Calu3 (cell line): ENCODE measurements around the gene DIO2. TPM values are rescaled to one million over a fixed set of nuclear protein-coding genes. Genes with fewer than 3 reads are reported as not detected.

Experiments used
- BruUV-seq: library from RNA; stranded (reverse); fragments of 400-500 nt; replicated peaks from 2 replicates; lab custom pipeline; 2021; lab: Mats Ljungman, UMichigan
- CTCF ChIA-PET: fragments of 300-600 bp; sonication (Branson Sonifier 250); formaldehyde crosslinking; loops from one replicate; lab custom pipeline; 2022; ENCODE audit warnings: antibody characterized with exemption; lab: Charles Lee
- DNase-seq: peaks from one replicate; pipeline ENCODE4 v3.0.0; 2022
- H3K27ac Mint-ChIP-seq: one replicate; pipeline ENCODE4 v1.8.0; 2022; ENCODE audit warnings: mixed read lengths; ENCODE audit not compliant: unreplicated experiment
- H3K27me3 Mint-ChIP-seq: one replicate; pipeline ENCODE4 v1.8.0; 2022; ENCODE audit warnings: mixed read lengths; ENCODE audit not compliant: unreplicated experiment
- H3K36me3 Mint-ChIP-seq: one replicate; pipeline ENCODE4 v1.8.0; 2022; ENCODE audit warnings: mild to moderate bottlenecking, moderate library complexity, mixed read lengths; ENCODE audit not compliant: insufficient read depth, unreplicated experiment
- H3K4me1 Mint-ChIP-seq: one replicate; pipeline ENCODE4 v1.8.0; 2022; ENCODE audit warnings: mild to moderate bottlenecking, low read depth, mixed read lengths; ENCODE audit not compliant: unreplicated experiment
- H3K4me3 Mint-ChIP-seq: one replicate; pipeline ENCODE4 v1.8.0; 2022; ENCODE audit warnings: mild to moderate bottlenecking, low read depth, moderate library complexity, mixed read lengths; ENCODE audit not compliant: unreplicated experiment
- H3K9me3 Mint-ChIP-seq: one replicate; pipeline ENCODE4 v1.8.0; 2022; ENCODE audit warnings: low read depth, mixed read lengths; ENCODE audit not compliant: unreplicated experiment
- intact Hi-C: fragments of 100-400 bp; cut with micrococcal nuclease; formaldehyde crosslinking; loops from one replicate; pipeline ENCODE4 v1.10.0; 2022; ENCODE audit not compliant: unreplicated experiment
- total RNA-seq: library from RNA; stranded (reverse); gene quantifications from 2 replicates; pipeline ENCODE4 v1.2.3, GENCODE V29; 2022
- TF ChIP-seq, protein P1 (sequence below): fragments of 200-600 bp; IDR thresholded peaks from one replicate; pipeline ENCODE4 v1.8.0; 2022; ENCODE audit warnings: antibody characterized with exemption; ENCODE audit not compliant: unreplicated experiment

The DIO2 gene
- total RNA-seq, 1 experiment from 2014 or later: 0.38 TPM

DNA sequence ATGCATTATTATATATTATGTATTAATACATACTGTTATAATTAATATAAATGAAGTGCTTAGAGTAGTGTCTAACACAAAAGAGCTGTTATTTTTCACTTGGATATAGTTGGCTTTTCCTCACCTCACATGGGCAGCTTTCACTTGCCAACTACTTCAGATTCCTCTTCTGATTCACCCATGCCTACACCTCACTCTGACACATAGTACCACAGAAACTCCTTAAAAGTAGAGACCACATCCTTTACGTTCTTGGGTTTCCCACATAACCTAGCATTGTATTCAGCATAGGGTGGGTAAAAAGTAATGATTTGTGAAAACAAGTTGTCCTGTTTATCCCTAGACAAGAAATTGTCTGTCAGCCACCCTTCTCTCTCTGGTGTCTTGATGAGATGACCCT is 61.0 kb downstream of the DIO2 start:
- CTCF ChIA-PET: no interaction called here
- no TSS peak for BruUV-seq
- intact Hi-C loops: no loop called here
- H3K4me3 Mint-ChIP-seq: no peak overlapping the region
- H3K27ac Mint-ChIP-seq: no peak overlapping the region
- DNase-seq: no peak
- H3K27me3 Mint-ChIP-seq: no peaks in the 10 kb centered on the region
- no peaks in the 10 kb centered on the region for H3K36me3 Mint-ChIP-seq
- peaks cover 2% of the 10 kb centered on the region for H3K9me3 Mint-ChIP-seq
- H3K4me1 Mint-ChIP-seq: no peaks in the 10 kb centered on the region
- TF ChIP-seq, protein P1, sequence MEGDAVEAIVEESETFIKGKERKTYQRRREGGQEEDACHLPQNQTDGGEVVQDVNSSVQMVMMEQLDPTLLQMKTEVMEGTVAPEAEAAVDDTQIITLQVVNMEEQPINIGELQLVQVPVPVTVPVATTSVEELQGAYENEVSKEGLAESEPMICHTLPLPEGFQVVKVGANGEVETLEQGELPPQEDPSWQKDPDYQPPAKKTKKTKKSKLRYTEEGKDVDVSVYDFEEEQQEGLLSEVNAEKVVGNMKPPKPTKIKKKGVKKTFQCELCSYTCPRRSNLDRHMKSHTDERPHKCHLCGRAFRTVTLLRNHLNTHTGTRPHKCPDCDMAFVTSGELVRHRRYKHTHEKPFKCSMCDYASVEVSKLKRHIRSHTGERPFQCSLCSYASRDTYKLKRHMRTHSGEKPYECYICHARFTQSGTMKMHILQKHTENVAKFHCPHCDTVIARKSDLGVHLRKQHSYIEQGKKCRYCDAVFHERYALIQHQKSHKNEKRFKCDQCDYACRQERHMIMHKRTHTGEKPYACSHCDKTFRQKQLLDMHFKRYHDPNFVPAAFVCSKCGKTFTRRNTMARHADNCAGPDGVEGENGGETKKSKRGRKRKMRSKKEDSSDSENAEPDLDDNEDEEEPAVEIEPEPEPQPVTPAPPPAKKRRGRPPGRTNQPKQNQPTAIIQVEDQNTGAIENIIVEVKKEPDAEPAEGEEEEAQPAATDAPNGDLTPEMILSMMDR: no peak
